ENCODE data around the gene PPP3CA. TPM values are rescaled to one million over a fixed set of nuclear protein-coding genes. Genes with fewer than 3 reads are reported as not detected.
"Not testable (repeated sequence)": the region's sequence is repeated elsewhere in the genome, so short reads cannot be mapped to it uniquely, and the experiment has no call there.

PPP3CA gene
- total RNA-seq, 2 experiments from 2014 or later, result 25.9 to 32.4 TPM

- CTCF ChIA-PET, result no interaction called here
- POLR2A ChIA-PET, result no interaction called here
Observed at GRCh38 chr4:101128473-101128872, 218.9 kb downstream of the PPP3CA start.

- CTCF ChIA-PET, result no interaction called here
- POLR2A ChIA-PET, result no interaction called here
Observed at GRCh38 chr4:101127176-101127790, 220.0 kb downstream of the PPP3CA start.

- ChIA-PET POLR2A (no interaction called here), CTCF (no interaction called here)
Observed at GRCh38 chr4:101126059-101126458, 221.3 kb downstream of the PPP3CA start.

GRCh38 chr4:101125045-101125942 is 222.0 kb downstream of the PPP3CA start:
- ChIA-PET POLR2A (no interaction called here), CTCF (no interaction called here)

GRCh38 chr4:101123231-101123630 is 224.1 kb downstream of the PPP3CA start:
- ChIA-PET CTCF (interaction anchor here (0.8 kb wide), 1 partner anchor 111 kb away, joined by 3 read pairs; no protein-coding TSS in a partner anchor), POLR2A (no interaction called here)

GRCh38 chr4:101122019-101122418 is 225.3 kb downstream of the PPP3CA start:
- CTCF ChIA-PET, result no interaction called here
- POLR2A ChIA-PET, result no interaction called here

GRCh38 chr4:101119141-101119540 is 228.2 kb downstream of the PPP3CA start:
- POLR2A ChIA-PET, result no interaction called here
- CTCF ChIA-PET, result no interaction called here

- ChIA-PET POLR2A (no interaction called here), CTCF (no interaction called here)
Observed at GRCh38 chr4:101118617-101119016, 228.7 kb downstream of the PPP3CA start.

- ChIA-PET CTCF (no interaction called here), POLR2A (no interaction called here)
Observed at GRCh38 chr4:101115887-101116286, 231.4 kb downstream of the PPP3CA start.

- CTCF ChIA-PET, result no interaction called here
- POLR2A ChIA-PET, result no interaction called here
Observed at GRCh38 chr4:101114936-101115372, 232.4 kb downstream of the PPP3CA start.

GRCh38 chr4:101104312-101105052 is 242.8 kb downstream of the PPP3CA start:
- ChIA-PET CTCF (interaction anchor here (1.3 kb wide), 1 partner anchor 92 kb away, joined by 4 read pairs; no protein-coding TSS in a partner anchor), POLR2A (no interaction called here)

- ChIA-PET POLR2A (interaction anchor here (0.8 to 1.1 kb wide), 2 partner anchors 52 to 84 kb away, joined by 3 to 4 read pairs; no protein-coding TSS in a partner anchor), CTCF (no interaction called here)
Observed at GRCh38 chr4:101103381-101104142, 243.8 kb downstream of the PPP3CA start.

- CTCF ChIA-PET, result no interaction called here
Observed at GRCh38 chr4:101102114-101102742, 245.1 kb downstream of the PPP3CA start.

GRCh38 chr4:101101072-101101471 is 246.3 kb downstream of the PPP3CA start:
- POLR2A ChIA-PET, result no interaction called here
- CTCF ChIA-PET, result no interaction called here

More at GRCh38 chr4:101102114-101102742, 245.1 kb downstream of the PPP3CA start:
- POLR2A ChIA-PET, result no interaction called here

- ChIA-PET POLR2A (no interaction called here), CTCF (no interaction called here)
Observed at GRCh38 chr4:101098666-101099400, 248.5 kb downstream of the PPP3CA start.

GRCh38 chr4:101092609-101093008 is 254.7 kb downstream of the PPP3CA start:
- CTCF ChIA-PET, POLR2A ChIA-PET: not testable (repeated sequence)

GRCh38 chr4:101089168-101089567 is 258.2 kb downstream of the PPP3CA start:
- POLR2A ChIA-PET, result interaction anchor here (0.7 kb wide), 1 partner anchor 17 kb away, joined by 3 read pairs; no protein-coding TSS in a partner anchor
- CTCF ChIA-PET, result no interaction called here

- ChIA-PET CTCF (no interaction called here), POLR2A (no interaction called here)
Observed at GRCh38 chr4:101086801-101087586, 260.3 kb downstream of the PPP3CA start.
